Ascending aorta (tissue), 2 donors: ENCODE data around the gene PDSS2. TPM values are rescaled to one million over a fixed set of nuclear protein-coding genes. Genes with fewer than 3 reads are reported as not detected.
"Not testable (repeated sequence)": the region's sequence is repeated elsewhere in the genome, so short reads cannot be mapped to it uniquely, and the experiment has no call there.

Source experiments
- DNase-seq, 2 donors: peaks; one replicate each; pipeline ENCODE4 v3.0.0-alpha.2; 2019; ENCODE audit warnings: low spot score in 2 of 2
- H3K27ac ChIP-seq, 2 donors: fragments of 200-600 bp; sonication (generic); one replicate each; pipeline ENCODE4 v1.5.1; 2016 to 2017; ENCODE audit warnings: mild to moderate bottlenecking in 1 of 2
- H3K27me3 ChIP-seq: fragments of 200-600 bp; sonication (generic); one replicate; pipeline ENCODE4 v1.5.1; 2017
- H3K36me3 ChIP-seq, 2 donors: fragments of 200-600 bp; sonication (generic); one replicate each; pipeline ENCODE4 v1.5.1; 2016
- H3K4me1 ChIP-seq, 2 donors: fragments of 200-600 bp; sonication (generic); one replicate each; pipeline ENCODE4 v1.5.1; 2016 to 2017; ENCODE audit warnings: mild to moderate bottlenecking in 1 of 2
- H3K4me3 ChIP-seq, 2 donors: fragments of 200-600 bp; sonication (generic); one replicate each; pipeline ENCODE4 v1.5.1; 2016 to 2017; ENCODE audit warnings: mild to moderate bottlenecking in 1 of 2
- H3K9me3 ChIP-seq, 2 donors: fragments of 200-600 bp; sonication (generic); one replicate each; pipeline ENCODE4 v1.5.1; 2016
- CTCF ChIP-seq, 3 experiments: fragments of 200-600 bp in 2 of 3; fragments of 450-650 bp in 1 of 3; sonication (generic) in 2 of 3; IDR thresholded peaks; one replicate each; pipeline ENCODE4 v1.5.1; 2016 to 2019; ENCODE audit warnings: antibody characterized with exemption in 3 of 3, mild to moderate bottlenecking in 1 of 3, moderate library complexity in 1 of 3
- intact Hi-C: fragments of 100-400 bp; cut with DNase I; formaldehyde crosslinking; loops from one replicate; pipeline ENCODE4 v1.15.1; 2023
- total RNA-seq: library from RNA; depleted of rRNA; stranded (reverse); fragments of >200 nt; gene quantifications from one replicate; pipeline ENCODE4 v1.1.0, GENCODE V29; 2016

PDSS2 gene
- total RNA-seq, 1 donor from 2014 or later, result 0.85 TPM

DNA sequence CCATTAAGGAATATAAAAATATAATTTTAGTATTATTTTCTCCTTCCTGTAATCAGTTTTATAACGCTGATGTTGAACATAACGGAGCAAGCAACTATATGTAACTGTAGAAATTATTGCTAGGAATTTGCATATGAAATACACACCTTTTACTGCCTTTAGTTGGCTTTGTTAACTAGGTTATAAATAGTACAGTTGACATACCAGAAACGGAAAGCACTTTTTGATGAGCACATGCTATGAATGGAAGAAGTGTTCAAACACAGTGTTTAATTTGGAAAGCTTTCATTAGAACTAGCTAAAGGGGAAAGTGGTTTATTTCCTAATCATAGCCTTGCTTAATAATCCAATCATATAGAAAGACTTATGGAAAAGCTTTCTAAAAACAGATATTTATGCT lies 318.8 kb downstream of the PDSS2 start:
- no peak for DNase-seq
- TF ChIP-seq CTCF (IDR thresholded peaks at IDR 0.05), result no peak
- no peaks in the 10 kb centered on the region for H3K9me3 ChIP-seq
- H3K4me1 ChIP-seq, result no peaks in the 10 kb centered on the region
- no peak overlapping the region for H3K4me3 ChIP-seq
- intact Hi-C loops, result no loop called here
- no peaks in the 10 kb centered on the region for H3K36me3 ChIP-seq
- H3K27me3 ChIP-seq, result no peaks in the 10 kb centered on the region
- H3K27ac ChIP-seq, result no peak overlapping the region

GRCh38 chr6:107136324-107136723 lies 323.0 kb downstream of the PDSS2 start:
- H3K27ac ChIP-seq, DNase-seq, H3K4me1 ChIP-seq, H3K27me3 ChIP-seq, H3K9me3 ChIP-seq, H3K4me3 ChIP-seq, H3K36me3 ChIP-seq, intact Hi-C loops: not testable (repeated sequence)

DNA sequence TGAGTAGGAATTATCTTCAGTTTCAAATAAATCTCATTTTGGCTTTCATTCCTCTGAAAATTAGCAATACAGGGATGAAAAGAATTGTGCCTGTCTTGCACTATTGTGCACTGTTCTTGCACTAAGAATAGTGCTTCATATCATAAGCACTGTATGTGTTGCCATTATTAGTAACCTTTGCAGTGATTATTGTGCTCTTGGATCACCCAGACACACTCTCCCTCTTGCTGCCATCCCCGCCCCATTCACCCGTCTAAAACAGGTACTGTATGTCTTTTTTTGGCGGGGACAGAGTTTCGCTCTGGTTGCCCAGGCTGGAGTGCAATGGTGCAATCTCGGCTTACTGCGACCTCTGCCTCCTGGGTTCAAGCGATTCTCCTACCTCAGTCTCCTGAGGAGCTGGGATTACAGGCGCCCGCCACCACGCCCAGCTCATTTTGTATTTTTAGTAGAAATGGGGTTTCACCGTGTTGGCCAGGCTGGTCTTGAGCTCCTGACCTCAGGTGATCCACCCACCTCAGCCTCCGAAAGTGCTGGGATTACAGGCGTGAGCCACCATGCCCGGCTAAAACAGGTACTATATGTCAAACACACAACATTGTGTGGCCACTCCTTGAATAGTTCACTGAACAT lies 324.2 kb downstream of the PDSS2 start:
- H3K9me3 ChIP-seq, H3K27me3 ChIP-seq, H3K36me3 ChIP-seq, DNase-seq, H3K4me1 ChIP-seq, H3K27ac ChIP-seq, intact Hi-C loops, H3K4me3 ChIP-seq: not testable (repeated sequence)

- no peak overlapping the region for H3K4me3 ChIP-seq
- H3K27ac ChIP-seq, result no peak overlapping the region
- H3K9me3 ChIP-seq, result no peaks in the 10 kb centered on the region
- H3K4me1 ChIP-seq, result no peaks in the 10 kb centered on the region
- intact Hi-C loops, result no loop called here
- no peaks in the 10 kb centered on the region for H3K36me3 ChIP-seq
- peak in 1 of 3 experiments; percentile 27 for TF ChIP-seq CTCF (IDR thresholded peaks at IDR 0.05)
- H3K27me3 ChIP-seq, result no peaks in the 10 kb centered on the region
- DNase-seq, result no peak
Observed at GRCh38 chr6:107132330-107132954, 326.9 kb downstream of the PDSS2 start.

DNA sequence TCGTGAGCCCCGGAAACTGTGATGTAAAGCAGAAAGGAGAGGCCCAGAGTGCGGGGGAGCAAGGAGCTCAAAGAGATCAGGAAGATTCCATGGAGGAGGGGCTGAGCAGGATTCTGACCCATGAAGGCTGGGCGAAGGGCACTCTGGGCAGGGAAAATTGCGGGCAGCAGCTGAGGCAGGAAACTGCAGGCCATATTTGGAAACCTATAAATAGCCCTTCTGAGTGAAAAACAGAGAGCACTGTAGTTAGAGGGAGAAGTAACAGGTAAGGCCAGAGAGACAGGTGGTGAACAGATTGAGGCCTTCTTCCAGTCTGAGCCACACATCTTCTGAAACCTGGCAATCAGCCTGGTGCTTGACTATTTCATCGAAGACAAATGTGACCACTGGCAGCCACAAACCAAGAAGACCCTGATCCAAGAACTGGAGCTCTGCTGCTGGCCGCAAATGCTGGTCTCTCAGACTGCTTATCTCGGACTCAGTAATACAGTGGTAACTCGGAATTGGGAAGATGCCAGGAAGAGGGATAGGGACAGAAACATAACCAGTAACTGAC lies 329.9 kb downstream of the PDSS2 start:
- no peak for DNase-seq
- H3K4me3 ChIP-seq, result no peak overlapping the region
- no peaks in the 10 kb centered on the region for H3K36me3 ChIP-seq
- H3K4me1 ChIP-seq, result no peaks in the 10 kb centered on the region
- H3K27me3 ChIP-seq, result no peaks in the 10 kb centered on the region
- intact Hi-C loops, result no loop called here
- TF ChIP-seq CTCF (IDR thresholded peaks at IDR 0.05), result no peak
- no peak overlapping the region for H3K27ac ChIP-seq
- no peaks in the 10 kb centered on the region for H3K9me3 ChIP-seq

DNA sequence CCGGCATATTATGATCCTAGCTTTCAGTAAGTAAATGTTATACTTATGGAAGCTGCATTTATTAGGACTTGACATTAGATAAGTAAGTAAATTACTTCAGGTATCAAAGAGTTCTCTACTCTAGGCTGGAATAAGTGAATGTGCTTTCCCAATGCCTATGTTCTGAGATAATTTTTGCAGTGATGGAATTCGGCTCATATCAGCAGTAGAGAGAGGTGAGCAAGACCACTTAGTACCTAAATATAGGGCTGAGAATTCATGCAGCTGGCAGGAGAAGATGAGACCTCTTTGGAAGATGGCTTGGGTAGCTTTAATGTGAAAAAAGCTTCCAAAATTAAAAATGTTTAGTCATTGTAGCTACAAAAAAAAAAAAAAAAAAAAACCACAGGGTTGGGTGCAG lies 330.8 kb downstream of the PDSS2 start:
- no peaks in the 10 kb centered on the region for H3K36me3 ChIP-seq
- no peak overlapping the region for H3K4me3 ChIP-seq
- intact Hi-C loops, result no loop called here
- H3K4me1 ChIP-seq, result no peaks in the 10 kb centered on the region
- TF ChIP-seq CTCF (IDR thresholded peaks at IDR 0.05), result no peak
- H3K27ac ChIP-seq, result no peak overlapping the region
- H3K27me3 ChIP-seq, result no peaks in the 10 kb centered on the region
- H3K9me3 ChIP-seq, result no peaks in the 10 kb centered on the region
- no peak for DNase-seq
